K562 (cell line): ENCODE data around the gene GPN1. TPM values are rescaled to one million over a fixed set of nuclear protein-coding genes. Genes with fewer than 3 reads are reported as not detected.

Source experiments
- ASH1L ChIP-seq: fragments of 450-650 bp; IDR thresholded peaks from 2 replicates; pipeline ENCODE4 v1.6.1; 2018; ENCODE audit warnings: borderline replicate concordance, mild to moderate bottlenecking, low read depth; ENCODE audit not compliant: partially characterized antibody
- CBX1 ChIP-seq: sonication (generic); IDR thresholded peaks from 2 replicates; pipeline ENCODE4 v1.6.1; 2016; ENCODE audit warnings: antibody characterized with exemption, low read depth, mild to moderate bottlenecking
- CREM ChIP-seq: IDR thresholded peaks from 2 replicates; pipeline ENCODE4 v1.6.1; 2014; ENCODE audit warnings: antibody characterized with exemption, low read depth
- CTBP1 ChIP-seq: fragments of 450-650 bp; IDR thresholded peaks from 2 replicates; pipeline ENCODE4 v1.6.1; 2016; ENCODE audit warnings: borderline replicate concordance
- EP400 ChIP-seq: fragments of 450-650 bp; IDR thresholded peaks from 2 replicates; pipeline ENCODE4 v1.6.1; 2017; ENCODE audit warnings: antibody characterized with exemption, mild to moderate bottlenecking, moderate library complexity
- FOXP1 ChIP-seq: sonication (generic); formaldehyde crosslinking; IDR thresholded peaks from 2 replicates; pipeline ENCODE4 v1.8.0; 2022; ENCODE audit warnings: mild to moderate bottlenecking, missing genetic modification reagents
- HMG20A ChIP-seq: fragments of 450-650 bp; formaldehyde crosslinking; conservative IDR thresholded peaks from 2 replicates; pipeline ENCODE4 v1.4.0; 2020; ENCODE audit warnings: mild to moderate bottlenecking, mixed read lengths
- KDM1A ChIP-seq, 2 experiments: fragments of 450-650 bp; IDR thresholded peaks; 2 replicates each; pipeline ENCODE4 v1.6.1; 2016; ENCODE audit warnings: mild to moderate bottlenecking in 2 of 2
- MYBL2 ChIP-seq, 2 experiments: fragments of 450-650 bp in 1 of 2; sonication (generic) in 1 of 2; formaldehyde crosslinking in 1 of 2; IDR thresholded peaks; 2 replicates each; pipeline versions ENCODE4 v1.6.1 to v1.8.1; 2017 to 2022; ENCODE audit warnings: borderline replicate concordance in 1 of 2, inconsistent platforms in 1 of 2, low read depth in 1 of 2, mild to moderate bottlenecking in 1 of 2, missing genetic modification reagents in 1 of 2, moderate library complexity in 1 of 2
- PCBP1 ChIP-seq: fragments of 200-400 bp; formaldehyde crosslinking; IDR thresholded peaks from 2 replicates; pipeline ENCODE4 v1.6.1; 2018; ENCODE audit warnings: mild to moderate bottlenecking, low read depth, low read length; ENCODE audit not compliant: poor library complexity, severe bottlenecking
- THRAP3 ChIP-seq: fragments of 450-650 bp; IDR thresholded peaks from 2 replicates; pipeline ENCODE4 v1.6.1; 2016; ENCODE audit warnings: mild to moderate bottlenecking, inconsistent platforms, borderline replicate concordance
- TRIM28 ChIP-seq: fragments of 450-650 bp; IDR thresholded peaks from 2 replicates; pipeline ENCODE4 v1.6.1; 2017
- ZBTB17 ChIP-seq: fragments of 450-650 bp; formaldehyde crosslinking; IDR thresholded peaks from 2 replicates; pipeline ENCODE4 v1.4.0; 2020; ENCODE audit warnings: mild to moderate bottlenecking
- ZNF133 ChIP-seq: fragments of 250-450 bp; sonication (Bioruptor Pico); IDR thresholded peaks from 2 replicates; pipeline ENCODE4 v1.4.0; 2020; ENCODE audit warnings: mild to moderate bottlenecking
- ZNF561 ChIP-seq: fragments of 450-650 bp; formaldehyde crosslinking; conservative IDR thresholded peaks from 2 replicates; pipeline ENCODE4 v1.4.0; 2020; ENCODE audit warnings: mild to moderate bottlenecking, moderate library complexity
- ZNF699 ChIP-seq: fragments of 250-450 bp; sonication (Bioruptor Pico); IDR thresholded peaks from 2 replicates; pipeline ENCODE4 v1.8.0; 2021; ENCODE audit warnings: mild to moderate bottlenecking, moderate library complexity; ENCODE audit not compliant: insufficient replicate concordance
- polyA plus RNA-seq, 8 experiments: library from polyadenylated mRNA; depleted of rRNA in 4 of 8; stranded (reverse) in 5 of 8; unstranded in 3 of 8; fragments of >200 nt; fragmentation: Nextera tagmentation in 2 of 8; fragmentation: Illumina TruSeq in 1 of 8; extraction: Ambion mirVana in 2 of 8; extraction: Trizol in 1 of 8; gene quantifications; 2 replicates each; pipeline versions ENCODE4 v1.2.1 to v1.2.3, GENCODE V29; 2011 to 2014; ENCODE audit warnings: inconsistent platforms in 1 of 8, missing spikeins in 1 of 8
- total RNA-seq, 7 experiments: library from RNA; depleted of rRNA in 6 of 7; stranded (reverse); fragments of >200 nt in 6 of 7; fragmentation: Illumina TruSeq in 2 of 7; extraction: Trizol in 2 of 7; gene quantifications; 2 replicates each; pipeline versions ENCODE4 v1.2.1 to v1.2.3, GENCODE V29; 2011 to 2021; ENCODE audit warnings: low replicate concordance in 1 of 7
- TF ChIP-seq, protein P1 (sequence below): fragments of 250-450 bp; sonication (Bioruptor Pico); IDR thresholded peaks from 2 replicates; pipeline ENCODE4 v1.8.0; 2021; ENCODE audit warnings: moderate library complexity, mild to moderate bottlenecking, inconsistent platforms
- TF ChIP-seq, protein P2 (sequence below): sonication (generic); formaldehyde crosslinking; IDR thresholded peaks from 2 replicates; pipeline ENCODE4 v1.4.0; 2020; ENCODE audit warnings: mild to moderate bottlenecking, missing genetic modification reagents
- TF ChIP-seq, protein P3 (sequence below): fragments of 450-650 bp; IDR thresholded peaks from 2 replicates; pipeline ENCODE4 v1.6.1; 2016
- TF ChIP-seq, protein P4 (sequence below): fragments of 450-650 bp; formaldehyde crosslinking; IDR thresholded peaks from 2 replicates; pipeline ENCODE4 v1.4.0; 2020; ENCODE audit warnings: mild to moderate bottlenecking, moderate library complexity

Gene GPN1
- total and polyA plus RNA-seq, 9 of the 15 experiments (the other 6 are each of a cell fraction or from before 2014, with no cell fraction given), result 23.4 to 171 (median 48.2) TPM

DNA sequence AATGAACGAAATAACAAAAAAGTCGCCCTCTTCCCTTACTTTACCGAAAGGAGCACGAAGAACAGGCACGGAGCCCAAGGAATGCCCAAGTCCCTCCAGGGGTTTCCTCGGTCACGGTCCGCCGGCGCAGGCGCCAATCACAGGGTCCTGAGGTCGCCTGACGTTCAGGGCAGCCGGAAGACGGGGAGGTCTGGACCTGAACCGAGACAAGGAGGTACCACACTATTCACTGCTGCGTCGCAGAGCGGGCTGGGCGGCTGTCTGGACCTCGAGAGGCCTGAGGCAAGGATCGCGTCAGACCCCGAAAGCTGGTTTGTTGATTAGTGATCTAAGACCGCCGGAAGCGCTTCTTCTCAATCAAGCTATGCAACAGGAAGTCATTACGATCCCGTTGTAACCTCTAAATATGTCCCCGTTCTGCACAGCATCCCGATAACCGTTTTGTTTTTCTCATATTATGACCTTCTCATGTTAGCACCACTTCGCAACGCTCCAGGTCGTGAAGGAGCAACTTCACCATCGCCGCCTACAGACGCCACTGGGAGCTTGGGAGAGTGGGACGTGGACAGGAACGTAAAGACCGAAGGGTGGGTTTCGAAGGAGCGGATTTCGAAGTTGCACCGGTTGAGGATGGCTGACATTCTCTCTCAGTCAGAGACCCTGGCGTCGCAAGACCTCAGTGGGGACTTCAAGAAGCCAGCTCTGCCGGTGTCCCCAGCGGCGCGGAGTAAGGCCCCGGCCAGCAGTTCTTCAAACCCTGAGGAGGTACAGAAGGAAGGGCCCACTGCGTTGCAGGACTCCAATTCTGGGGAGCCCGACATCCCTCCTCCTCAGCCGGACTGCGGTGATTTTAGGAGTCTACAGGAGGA, 34.7 kb downstream of the GPN1 start, which contains the start of the genes SLC4A1AP and SUPT7L (continued):
- TF ChIP-seq, protein P1, sequence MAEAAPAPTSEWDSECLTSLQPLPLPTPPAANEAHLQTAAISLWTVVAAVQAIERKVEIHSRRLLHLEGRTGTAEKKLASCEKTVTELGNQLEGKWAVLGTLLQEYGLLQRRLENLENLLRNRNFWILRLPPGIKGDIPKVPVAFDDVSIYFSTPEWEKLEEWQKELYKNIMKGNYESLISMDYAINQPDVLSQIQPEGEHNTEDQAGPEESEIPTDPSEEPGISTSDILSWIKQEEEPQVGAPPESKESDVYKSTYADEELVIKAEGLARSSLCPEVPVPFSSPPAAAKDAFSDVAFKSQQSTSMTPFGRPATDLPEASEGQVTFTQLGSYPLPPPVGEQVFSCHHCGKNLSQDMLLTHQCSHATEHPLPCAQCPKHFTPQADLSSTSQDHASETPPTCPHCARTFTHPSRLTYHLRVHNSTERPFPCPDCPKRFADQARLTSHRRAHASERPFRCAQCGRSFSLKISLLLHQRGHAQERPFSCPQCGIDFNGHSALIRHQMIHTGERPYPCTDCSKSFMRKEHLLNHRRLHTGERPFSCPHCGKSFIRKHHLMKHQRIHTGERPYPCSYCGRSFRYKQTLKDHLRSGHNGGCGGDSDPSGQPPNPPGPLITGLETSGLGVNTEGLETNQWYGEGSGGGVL, result no peak
- TF ChIP-seq ZBTB17, result no peak; the same call in 1 of the 2 replicates
- peak; percentile 81; the same call in 1 of the 2 replicates for TF ChIP-seq CREM
- TF ChIP-seq ZNF133 (CRISPR knock-in tag), result no peak
- TF ChIP-seq CTBP1, result peak; percentile 96
- no peak for TF ChIP-seq PCBP1
- TF ChIP-seq ASH1L, result peak; percentile 71
- peak; percentile 91 for TF ChIP-seq TRIM28
- peak; percentile 83 for TF ChIP-seq FOXP1 (CRISPR knock-in tag)
- TF ChIP-seq KDM1A (IDR thresholded peaks at IDR 0.05), result peak in 1 of 2 experiments; percentile 75; a peak in 3 of 4 replicates
- TF ChIP-seq MYBL2 (IDR thresholded peaks at IDR 0.05; ENCODE audit: low read depth), result peak; percentile 34; the same call in 1 of the 2 replicates
- TF ChIP-seq MYBL2 (CRISPR knock-in tag; IDR thresholded peaks at IDR 0.05; ENCODE audit: borderline replicate concordance), result no peak
- TF ChIP-seq, protein P2, sequence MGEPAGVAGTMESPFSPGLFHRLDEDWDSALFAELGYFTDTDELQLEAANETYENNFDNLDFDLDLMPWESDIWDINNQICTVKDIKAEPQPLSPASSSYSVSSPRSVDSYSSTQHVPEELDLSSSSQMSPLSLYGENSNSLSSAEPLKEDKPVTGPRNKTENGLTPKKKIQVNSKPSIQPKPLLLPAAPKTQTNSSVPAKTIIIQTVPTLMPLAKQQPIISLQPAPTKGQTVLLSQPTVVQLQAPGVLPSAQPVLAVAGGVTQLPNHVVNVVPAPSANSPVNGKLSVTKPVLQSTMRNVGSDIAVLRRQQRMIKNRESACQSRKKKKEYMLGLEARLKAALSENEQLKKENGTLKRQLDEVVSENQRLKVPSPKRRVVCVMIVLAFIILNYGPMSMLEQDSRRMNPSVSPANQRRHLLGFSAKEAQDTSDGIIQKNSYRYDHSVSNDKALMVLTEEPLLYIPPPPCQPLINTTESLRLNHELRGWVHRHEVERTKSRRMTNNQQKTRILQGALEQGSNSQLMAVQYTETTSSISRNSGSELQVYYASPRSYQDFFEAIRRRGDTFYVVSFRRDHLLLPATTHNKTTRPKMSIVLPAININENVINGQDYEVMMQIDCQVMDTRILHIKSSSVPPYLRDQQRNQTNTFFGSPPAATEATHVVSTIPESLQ (CRISPR knock-in tag), result peak; percentile 25
- TF ChIP-seq ZNF561 (CRISPR knock-in tag), result no peak
- TF ChIP-seq THRAP3, result peak; percentile 95
- TF ChIP-seq CBX1, result peak; percentile 21; the same call in 1 of the 2 replicates
- TF ChIP-seq ZNF699 (CRISPR knock-in tag), result no peak
- TF ChIP-seq, protein P3, sequence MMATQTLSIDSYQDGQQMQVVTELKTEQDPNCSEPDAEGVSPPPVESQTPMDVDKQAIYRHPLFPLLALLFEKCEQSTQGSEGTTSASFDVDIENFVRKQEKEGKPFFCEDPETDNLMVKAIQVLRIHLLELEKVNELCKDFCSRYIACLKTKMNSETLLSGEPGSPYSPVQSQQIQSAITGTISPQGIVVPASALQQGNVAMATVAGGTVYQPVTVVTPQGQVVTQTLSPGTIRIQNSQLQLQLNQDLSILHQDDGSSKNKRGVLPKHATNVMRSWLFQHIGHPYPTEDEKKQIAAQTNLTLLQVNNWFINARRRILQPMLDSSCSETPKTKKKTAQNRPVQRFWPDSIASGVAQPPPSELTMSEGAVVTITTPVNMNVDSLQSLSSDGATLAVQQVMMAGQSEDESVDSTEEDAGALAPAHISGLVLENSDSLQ, result peak; percentile 87
- TF ChIP-seq, protein P4, sequence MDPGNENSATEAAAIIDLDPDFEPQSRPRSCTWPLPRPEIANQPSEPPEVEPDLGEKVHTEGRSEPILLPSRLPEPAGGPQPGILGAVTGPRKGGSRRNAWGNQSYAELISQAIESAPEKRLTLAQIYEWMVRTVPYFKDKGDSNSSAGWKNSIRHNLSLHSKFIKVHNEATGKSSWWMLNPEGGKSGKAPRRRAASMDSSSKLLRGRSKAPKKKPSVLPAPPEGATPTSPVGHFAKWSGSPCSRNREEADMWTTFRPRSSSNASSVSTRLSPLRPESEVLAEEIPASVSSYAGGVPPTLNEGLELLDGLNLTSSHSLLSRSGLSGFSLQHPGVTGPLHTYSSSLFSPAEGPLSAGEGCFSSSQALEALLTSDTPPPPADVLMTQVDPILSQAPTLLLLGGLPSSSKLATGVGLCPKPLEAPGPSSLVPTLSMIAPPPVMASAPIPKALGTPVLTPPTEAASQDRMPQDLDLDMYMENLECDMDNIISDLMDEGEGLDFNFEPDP (CRISPR knock-in tag), result no peak
- no peak for TF ChIP-seq HMG20A (CRISPR knock-in tag)
- TF ChIP-seq EP400, result peak; percentile 96
